ENCODE data around the gene AP4B1. TPM values are rescaled to one million over a fixed set of nuclear protein-coding genes. Genes with fewer than 3 reads are reported as not detected.

The AP4B1 gene
- total and polyA plus RNA-seq, 9 of the 15 experiments (the other 6 are each of a cell fraction or from before 2014, with no cell fraction given) = 15.8 to 36.5 (median 24.6) TPM

DNA sequence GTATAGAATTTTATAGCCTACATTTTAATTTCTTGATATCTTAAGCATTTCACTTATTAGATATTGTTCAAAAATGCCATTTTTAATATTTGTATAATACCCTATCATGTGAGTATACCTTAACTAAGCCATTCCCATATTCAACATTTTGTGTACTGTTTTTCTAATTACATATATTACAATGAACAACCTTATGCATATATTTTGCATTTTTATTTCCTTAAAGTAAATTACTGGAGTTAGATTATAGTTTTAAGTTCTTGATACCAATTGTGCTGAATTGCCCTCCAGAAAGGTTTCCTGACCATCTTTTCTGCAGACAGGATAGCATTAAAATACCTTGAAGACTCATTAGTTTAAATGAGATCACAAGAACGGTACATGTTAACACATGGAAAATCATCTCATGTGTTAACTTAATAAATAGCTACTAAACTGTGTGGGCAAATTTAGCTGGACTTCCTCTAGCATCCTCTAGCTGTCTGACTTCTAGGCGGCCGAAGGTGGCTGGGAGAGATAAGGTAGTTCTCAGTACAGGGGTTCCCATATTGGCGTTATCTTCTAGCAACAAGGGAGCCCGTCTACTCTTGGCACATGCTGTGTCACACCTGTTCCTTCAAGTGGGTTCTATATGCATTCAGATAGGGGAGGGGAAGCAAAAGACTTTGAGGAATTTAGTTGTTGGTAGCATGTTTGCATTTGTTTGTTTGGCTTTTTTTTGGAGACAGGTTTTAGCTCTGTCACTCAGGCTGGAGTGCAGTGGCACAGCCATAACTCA, 9.5 kb upstream of the AP4B1 start (continued):
- TF ChIP-seq, protein P1, sequence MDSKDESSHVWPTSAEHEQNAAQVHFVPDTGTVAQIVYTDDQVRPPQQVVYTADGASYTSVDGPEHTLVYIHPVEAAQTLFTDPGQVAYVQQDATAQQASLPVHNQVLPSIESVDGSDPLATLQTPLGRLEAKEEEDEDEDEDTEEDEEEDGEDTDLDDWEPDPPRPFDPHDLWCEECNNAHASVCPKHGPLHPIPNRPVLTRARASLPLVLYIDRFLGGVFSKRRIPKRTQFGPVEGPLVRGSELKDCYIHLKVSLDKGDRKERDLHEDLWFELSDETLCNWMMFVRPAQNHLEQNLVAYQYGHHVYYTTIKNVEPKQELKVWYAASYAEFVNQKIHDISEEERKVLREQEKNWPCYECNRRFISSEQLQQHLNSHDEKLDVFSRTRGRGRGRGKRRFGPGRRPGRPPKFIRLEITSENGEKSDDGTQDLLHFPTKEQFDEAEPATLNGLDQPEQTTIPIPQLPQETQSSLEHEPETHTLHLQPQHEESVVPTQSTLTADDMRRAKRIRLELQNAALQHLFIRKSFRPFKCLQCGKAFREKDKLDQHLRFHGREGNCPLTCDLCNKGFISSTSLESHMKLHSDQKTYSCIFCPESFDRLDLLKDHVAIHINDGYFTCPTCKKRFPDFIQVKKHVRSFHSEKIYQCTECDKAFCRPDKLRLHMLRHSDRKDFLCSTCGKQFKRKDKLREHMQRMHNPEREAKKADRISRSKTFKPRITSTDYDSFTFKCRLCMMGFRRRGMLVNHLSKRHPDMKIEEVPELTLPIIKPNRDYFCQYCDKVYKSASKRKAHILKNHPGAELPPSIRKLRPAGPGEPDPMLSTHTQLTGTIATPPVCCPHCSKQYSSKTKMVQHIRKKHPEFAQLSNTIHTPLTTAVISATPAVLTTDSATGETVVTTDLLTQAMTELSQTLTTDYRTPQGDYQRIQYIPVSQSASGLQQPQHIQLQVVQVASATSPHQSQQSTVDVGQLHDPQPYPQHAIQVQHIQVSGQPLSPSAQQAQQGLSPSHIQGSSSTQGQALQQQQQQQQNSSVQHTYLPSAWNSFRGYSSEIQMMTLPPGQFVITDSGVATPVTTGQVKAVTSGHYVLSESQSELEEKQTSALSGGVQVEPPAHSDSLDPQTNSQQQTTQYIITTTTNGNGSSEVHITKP (IDR thresholded peaks at IDR 0.05; ENCODE audit: partially characterized antibody) = peak; percentile 56
- TF ChIP-seq, protein P2, sequence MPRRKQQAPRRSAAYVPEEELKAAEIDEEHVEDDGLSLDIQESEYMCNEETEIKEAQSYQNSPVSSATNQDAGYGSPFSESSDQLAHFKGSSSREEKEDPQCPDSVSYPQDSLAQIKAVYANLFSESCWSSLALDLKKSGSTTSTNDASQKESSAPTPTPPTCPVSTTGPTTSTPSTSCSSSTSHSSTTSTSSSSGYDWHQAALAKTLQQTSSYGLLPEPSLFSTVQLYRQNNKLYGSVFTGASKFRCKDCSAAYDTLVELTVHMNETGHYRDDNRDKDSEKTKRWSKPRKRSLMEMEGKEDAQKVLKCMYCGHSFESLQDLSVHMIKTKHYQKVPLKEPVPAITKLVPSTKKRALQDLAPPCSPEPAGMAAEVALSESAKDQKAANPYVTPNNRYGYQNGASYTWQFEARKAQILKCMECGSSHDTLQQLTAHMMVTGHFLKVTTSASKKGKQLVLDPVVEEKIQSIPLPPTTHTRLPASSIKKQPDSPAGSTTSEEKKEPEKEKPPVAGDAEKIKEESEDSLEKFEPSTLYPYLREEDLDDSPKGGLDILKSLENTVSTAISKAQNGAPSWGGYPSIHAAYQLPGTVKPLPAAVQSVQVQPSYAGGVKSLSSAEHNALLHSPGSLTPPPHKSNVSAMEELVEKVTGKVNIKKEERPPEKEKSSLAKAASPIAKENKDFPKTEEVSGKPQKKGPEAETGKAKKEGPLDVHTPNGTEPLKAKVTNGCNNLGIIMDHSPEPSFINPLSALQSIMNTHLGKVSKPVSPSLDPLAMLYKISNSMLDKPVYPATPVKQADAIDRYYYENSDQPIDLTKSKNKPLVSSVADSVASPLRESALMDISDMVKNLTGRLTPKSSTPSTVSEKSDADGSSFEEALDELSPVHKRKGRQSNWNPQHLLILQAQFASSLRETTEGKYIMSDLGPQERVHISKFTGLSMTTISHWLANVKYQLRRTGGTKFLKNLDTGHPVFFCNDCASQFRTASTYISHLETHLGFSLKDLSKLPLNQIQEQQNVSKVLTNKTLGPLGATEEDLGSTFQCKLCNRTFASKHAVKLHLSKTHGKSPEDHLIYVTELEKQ (CRISPR knock-in tag; IDR thresholded peaks at IDR 0.05) = no peak
- TF ChIP-seq ZNF23 (CRISPR knock-in tag; IDR thresholded peaks at IDR 0.05) (no peak), TBL1XR1 (IDR thresholded peaks at IDR 0.05; ENCODE audit: low read length in 2 of 2) (peak; percentile 99), TSC22D4 (tag; IDR thresholded peaks at IDR 0.05) (no peak), RFX5 (IDR thresholded peaks at IDR 0.05; ENCODE audit: low read depth, low read length) (0 out of 2 replicates have a peak, but pooled peaks have one; percentile 34), RBFOX2 (IDR thresholded peaks at IDR 0.05; ENCODE audit: low read depth, low read length) (no peak), MYC (IDR thresholded peaks at IDR 0.05; ENCODE audit: low read depth, low read length) (peak; percentile 89), MYC (CRISPR knock-in tag; IDR thresholded peaks at IDR 0.05; ENCODE audit: borderline replicate concordance, low read depth) (no peak), ZNF584 (CRISPR knock-in tag; IDR thresholded peaks at IDR 0.05; ENCODE audit: low read depth) (no peak), ZNF445 (CRISPR knock-in tag; IDR thresholded peaks at IDR 0.05; ENCODE audit: low read depth) (no peak), ZNF699 (CRISPR knock-in tag; IDR thresholded peaks at IDR 0.05; ENCODE audit: insufficient replicate concordance) (no peak), ZNF561 (CRISPR knock-in tag; conservative IDR thresholded peaks at IDR 0.05) (no peak), ZNF695 (CRISPR knock-in tag; IDR thresholded peaks at IDR 0.05) (no peak), NFE2 (IDR thresholded peaks at IDR 0.05; ENCODE audit: low read depth) (peak; percentile 95), KDM1A (IDR thresholded peaks at IDR 0.05) (peak; percentile 96 to 98), SNRNP70 (optimal IDR thresholded peaks at IDR 0.05; ENCODE audit: low read depth, low read length) (no peak)
- TF ChIP-seq, protein P3, sequence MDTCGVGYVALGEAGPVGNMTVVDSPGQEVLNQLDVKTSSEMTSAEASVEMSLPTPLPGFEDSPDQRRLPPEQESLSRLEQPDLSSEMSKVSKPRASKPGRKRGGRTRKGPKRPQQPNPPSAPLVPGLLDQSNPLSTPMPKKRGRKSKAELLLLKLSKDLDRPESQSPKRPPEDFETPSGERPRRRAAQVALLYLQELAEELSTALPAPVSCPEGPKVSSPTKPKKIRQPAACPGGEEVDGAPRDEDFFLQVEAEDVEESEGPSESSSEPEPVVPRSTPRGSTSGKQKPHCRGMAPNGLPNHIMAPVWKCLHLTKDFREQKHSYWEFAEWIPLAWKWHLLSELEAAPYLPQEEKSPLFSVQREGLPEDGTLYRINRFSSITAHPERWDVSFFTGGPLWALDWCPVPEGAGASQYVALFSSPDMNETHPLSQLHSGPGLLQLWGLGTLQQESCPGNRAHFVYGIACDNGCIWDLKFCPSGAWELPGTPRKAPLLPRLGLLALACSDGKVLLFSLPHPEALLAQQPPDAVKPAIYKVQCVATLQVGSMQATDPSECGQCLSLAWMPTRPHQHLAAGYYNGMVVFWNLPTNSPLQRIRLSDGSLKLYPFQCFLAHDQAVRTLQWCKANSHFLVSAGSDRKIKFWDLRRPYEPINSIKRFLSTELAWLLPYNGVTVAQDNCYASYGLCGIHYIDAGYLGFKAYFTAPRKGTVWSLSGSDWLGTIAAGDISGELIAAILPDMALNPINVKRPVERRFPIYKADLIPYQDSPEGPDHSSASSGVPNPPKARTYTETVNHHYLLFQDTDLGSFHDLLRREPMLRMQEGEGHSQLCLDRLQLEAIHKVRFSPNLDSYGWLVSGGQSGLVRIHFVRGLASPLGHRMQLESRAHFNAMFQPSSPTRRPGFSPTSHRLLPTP (IDR thresholded peaks at IDR 0.05; ENCODE audit: borderline replicate concordance, extremely low read depth, insufficient read length) = no peak

Measured in K562 (cell line).